GM19324 (cell line): ENCODE measurements around the gene SPATA25.
"Not testable (repeated sequence)": the region's sequence is repeated elsewhere in the genome, so short reads cannot be mapped to it uniquely, and the experiment has no call there.

Source experiments
- ATAC-seq: cut with Tn5 transposase; IDR thresholded peaks from one replicate; pipeline ENCODE4 v1.9.1; 2021; ENCODE audit warnings: mild to moderate bottlenecking, moderate library complexity; ENCODE audit not compliant: unreplicated experiment, low FRiP score

The SPATA25 gene

DNA sequence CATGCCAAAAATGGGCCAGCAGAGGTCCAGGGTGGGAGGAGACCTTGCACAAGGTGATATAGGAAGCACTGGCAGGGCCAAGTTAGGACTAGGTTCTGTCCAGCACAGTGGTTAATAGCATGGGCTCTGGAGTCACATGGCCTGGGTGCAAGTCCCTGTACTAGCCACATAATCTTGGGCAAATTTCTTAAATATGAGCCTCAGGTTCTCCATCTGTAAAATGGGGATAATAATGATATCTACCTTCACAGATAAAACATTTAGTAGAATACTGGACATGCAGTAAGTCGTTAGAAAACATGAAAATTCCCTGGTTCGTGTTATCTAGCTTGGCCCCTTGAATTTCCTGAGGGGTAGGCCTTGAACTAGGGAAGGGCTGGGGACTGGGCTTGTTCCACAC, 9.9 kb upstream of the SPATA25 start:
- ATAC-seq, result no peak

DNA sequence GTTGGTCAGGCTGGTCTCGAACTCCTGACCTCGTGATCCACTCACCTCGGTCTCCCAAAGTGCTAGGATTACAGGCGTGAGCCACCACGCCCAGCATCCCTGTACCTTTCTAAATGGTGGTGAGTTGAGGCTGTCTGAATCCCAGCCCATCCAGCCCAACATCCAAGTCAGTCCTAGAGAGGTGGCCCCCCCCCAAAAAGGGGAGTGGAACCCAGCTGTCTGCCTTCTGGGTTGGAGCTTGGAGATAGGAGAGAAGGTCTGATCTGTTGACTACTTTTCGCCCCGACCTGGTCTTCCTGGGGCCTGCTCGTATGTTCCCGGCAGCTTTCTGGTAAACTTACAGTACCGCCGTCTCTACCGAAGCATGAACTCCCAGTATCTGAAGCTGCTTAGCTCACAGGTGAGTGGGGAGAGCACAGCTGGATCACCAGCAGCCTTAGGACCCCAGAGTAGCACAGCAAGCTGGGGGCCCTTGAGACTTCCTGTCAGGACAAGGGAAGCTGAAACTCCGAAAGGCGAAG, 9.3 kb upstream of the SPATA25 start:
- ATAC-seq, result no peak

DNA sequence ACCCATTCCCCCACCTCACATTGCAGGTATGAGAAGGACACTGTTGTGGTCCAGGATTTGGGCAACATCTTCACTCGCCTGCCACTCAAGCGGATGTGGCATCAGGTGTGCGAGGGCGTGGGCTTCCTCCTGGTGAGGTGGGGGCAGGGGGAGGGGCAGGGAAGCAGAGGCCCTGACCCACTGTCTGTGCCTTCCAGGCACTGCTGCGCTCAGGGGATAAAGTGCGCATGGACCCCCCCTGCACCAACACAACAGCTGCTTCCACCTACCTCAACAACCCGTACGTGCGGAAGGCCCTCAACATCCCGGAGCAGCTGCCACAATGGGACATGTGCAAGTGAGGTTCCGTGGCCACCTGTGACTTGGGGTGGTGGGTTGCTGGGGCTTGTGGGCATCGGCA, 7.4 kb upstream of the SPATA25 start:
- no peak for ATAC-seq

DNA sequence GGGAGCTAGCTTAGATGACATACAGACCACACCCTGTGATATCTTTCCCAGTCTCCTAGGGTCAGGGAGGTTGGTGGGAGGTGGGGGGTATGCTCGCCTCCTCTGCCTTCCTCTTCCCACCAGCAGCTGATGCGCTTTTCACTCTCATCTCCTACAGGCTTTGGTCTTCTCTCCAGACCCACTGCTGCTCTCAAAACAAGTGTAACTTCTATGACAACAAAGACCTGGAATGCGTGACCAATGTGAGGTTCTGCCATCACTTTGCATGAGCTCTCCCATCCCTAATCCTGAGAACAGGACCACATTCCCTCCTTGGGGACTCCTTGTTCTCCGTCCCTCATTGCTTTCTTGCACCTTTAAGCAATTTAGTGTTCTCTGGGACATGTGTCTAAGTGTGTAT, 6.4 kb upstream of the SPATA25 start:
- ATAC-seq, result no peak

DNA sequence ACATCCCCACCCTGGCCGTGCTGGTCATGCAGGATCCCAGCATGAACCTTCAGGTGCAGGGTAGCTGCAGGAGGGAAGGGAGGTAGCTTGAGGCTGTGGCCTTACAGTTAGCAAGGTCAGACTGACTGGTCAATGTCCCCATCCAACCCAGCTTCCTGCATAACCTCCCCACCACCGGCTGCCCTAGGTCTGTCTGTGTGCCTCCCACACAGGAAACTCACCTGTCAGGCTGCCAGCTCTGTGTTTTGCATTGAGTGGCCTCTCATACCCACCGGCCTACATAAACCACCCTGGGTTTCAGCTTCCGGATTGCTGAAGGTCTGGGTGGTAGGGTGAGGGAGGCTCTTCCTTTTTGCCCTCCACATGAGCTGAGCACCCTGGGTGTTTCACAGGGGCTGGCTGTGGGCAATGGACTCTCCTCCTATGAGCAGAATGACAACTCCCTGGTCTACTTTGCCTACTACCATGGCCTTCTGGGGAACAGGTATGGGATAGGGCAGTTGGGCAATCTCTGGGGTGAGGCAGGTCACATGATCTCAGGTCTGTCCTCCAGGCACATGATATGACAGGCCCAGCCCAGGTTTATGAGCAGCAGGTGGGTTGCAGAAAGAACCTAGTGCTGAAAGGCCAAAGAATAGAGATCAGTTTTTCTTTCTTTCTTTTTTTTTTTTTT, 5.5 kb upstream of the SPATA25 start:
- no peak for ATAC-seq

DNA sequence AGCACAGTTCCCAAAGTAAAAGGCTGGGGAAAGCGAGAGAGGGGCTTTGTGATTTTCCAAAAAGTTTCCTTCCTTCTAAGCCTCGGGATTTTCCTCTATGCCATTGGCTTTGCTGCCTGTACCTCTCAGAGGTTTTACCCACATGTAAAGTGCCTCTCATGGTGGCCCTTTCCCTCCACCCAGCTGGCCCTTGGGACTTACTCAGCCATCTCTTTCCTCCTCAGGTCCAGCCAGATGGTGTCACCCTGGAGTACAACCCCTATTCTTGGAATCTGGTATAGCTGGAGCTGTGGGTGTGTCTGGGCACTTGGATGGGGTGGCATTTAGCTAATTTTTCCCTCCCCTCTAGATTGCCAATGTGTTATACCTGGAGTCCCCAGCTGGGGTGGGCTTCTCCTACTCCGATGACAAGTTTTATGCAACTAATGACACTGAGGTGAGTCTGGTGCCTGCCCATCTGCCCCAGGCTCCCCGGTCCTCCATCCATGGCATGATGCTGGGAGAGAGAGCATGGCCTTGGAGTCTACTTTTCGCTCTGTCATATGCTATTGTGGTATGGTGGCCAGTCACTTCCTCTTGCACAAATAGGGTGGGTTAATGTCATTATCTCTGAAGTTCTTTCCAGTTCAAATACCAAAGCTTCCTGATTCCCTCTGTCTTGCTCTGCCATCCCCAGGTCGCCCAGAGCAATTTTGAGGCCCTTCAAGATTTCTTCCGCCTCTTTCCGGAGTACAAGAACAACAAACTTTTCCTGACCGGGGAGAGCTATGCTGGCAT, 4.8 kb upstream of the SPATA25 start:
- ATAC-seq, result no peak

DNA sequence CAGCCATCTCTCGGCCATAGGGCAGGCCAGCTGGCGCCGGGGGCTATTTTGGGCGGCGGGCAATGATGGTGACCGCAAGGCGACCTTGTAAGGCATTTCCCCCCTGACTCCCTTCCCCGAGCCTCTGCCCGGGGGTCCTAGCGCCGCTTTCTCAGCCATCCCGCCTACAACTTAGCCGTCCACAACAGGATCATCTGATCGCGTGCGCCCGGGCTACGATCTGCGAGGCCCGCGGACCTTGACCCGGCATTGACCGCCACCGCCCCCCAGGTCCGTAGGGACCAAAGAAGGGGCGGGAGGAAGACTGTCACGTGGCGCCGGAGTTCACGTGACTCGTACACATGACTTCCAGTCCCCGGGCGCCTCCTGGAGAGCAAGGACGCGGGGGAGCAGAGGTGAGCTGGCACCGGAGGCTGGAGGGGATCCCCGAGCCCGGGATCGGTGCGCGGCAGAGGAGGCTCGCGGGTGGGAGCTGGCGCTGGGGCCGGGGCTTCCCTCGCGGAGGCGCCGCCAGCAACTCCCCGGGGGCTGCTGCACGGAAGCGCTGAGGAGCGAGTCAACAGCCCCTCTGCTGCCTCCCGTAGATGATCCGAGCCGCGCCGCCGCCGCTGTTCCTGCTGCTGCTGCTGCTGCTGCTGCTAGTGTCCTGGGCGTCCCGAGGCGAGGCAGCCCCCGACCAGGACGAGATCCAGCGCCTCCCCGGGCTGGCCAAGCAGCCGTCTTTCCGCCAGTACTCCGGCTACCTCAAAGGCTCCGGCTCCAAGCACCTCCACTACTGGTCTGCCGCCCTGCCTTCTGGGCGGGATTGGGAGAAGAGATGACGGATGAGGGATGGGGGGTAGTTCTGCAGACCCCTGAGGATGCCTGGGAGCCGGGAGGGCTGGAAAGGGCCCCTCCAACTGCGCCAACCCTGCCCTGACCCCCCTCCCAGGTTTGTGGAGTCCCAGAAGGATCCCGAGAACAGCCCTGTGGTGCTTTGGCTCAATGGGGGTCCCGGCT, 3.9 kb upstream of the SPATA25 start, which contains the start of the genes CTSA and NEURL2:
TSS of gene CTSA (plus strand) at position 351 of the 999 bp plus-strand sequence. CDS start at position 585, 234 bp downstream.
TSS of gene NEURL2 (minus strand) at position 224 of the 999 bp plus-strand sequence. CDS start at position 7, 217 bp downstream.
- ATAC-seq, result peak; percentile 84

DNA sequence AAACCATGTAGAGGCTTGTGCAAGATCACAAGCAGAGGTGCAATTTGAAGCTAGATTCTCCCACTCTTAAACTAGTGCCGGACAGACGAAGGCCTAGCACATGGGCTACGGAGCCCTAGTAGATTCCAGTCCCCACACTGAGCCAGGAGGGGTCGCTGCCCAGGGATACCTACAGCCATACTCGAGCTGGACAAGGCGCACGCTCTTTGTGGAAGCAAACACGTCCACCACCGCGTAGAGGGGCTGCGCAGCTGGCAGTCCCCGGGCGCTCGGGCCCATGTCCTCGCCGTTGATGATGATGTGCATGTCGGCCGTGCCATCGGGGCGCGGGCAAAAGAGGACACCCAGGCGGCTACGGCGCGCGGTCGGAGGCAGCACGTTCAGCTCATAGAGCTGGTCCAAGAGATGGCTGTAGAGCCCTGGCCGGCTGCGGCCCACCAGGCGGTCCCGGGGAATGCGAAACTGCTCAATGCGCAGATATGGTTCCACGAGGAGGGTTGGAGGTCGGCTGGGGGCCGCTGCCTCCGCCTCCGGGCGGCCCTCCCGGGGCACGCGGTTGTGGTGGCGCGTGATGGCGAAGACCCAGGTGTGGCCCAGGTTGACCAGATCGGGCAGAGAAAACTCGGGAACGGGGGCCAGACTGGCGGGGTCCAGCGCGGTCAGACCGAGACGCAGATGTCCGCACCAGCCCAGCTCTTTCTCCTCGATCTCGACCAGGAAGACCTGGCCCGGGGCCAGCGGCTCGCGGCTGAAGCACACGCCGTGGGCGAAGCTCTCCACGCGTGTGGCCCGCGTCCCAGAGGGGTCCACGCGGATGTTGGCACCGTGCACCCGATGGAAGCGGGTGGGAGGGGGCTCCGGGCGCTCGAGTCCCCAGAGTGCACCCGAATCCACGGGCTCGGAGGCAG, 2.9 kb upstream of the SPATA25 start:
- ATAC-seq, result no peak

DNA sequence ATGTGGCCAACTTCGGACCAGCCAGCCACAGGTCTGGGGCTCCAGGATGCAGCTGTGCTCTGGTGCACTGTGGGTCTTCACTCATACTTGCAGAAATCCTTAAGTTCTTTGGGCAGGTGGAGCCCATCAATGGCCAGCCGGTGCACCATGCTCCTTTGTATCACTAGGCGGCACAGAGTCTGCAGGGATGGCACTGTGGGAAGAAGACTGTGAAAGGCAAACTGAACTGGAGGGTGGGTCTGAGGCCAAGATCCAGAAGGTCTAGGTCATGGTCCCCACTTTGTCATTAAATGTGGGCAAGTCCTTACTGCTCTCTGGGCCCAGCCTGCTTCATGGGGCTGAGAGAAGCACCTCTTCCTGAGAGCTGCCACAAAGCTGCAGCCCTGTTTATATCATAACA, 1.3 kb upstream of the SPATA25 start:
- ATAC-seq, result no peak

DNA sequence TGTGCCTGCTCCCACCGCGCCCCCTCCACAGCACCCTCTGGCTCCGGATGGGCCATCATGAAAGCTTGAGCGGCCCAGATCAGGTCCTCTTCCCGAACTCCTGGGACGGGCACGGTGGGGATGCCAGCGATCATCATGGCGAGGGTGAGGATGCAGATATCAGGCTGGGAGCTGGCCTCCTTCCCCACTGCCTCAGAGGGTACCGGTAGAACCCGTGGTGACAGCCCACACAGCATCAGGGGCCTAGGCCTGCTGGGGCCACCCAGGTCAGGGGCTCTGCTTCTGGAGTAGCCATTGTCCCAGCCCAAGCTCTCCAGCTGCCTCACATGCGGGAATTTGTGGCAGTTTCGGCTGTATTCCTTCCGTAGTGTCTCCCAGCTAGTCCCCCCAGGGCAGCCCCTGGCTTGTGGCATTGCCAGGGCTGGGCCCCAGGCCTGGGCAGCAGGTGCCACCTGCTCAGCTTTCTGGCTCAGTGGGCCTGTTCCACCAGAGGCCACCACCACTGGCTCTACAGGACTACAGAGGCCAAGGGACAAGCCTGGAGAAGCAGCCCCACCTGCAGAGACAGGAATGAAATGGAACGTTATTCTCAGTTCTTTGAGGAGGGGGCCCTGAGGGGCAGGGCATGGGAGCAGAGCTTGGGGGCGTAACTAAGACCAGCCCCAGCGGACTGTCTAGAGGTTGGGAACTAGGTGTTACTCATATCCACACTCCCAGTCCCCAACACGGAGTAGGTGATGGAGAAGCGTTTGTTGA, 654 bp downstream of the SPATA25 start:
- no peak for ATAC-seq

DNA sequence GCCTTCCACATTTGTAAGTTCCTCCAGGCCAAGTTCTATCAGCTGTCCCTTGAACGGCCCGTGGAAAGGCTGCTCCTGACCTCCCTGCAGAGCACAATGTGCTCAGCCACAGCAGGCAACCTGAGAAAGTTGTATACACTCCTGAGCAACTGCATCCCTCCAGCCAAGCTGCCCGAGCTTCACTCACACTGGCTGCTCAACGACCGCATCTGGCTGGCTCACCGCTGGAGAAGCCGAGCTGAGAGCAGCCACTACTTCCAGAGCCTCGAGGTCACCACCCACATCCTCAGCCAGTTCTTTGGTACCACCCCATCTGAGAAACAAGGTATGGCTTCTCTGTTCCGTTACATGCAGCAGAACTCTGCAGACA, 4.3 kb downstream of the SPATA25 start:
- ATAC-seq, result no peak

DNA sequence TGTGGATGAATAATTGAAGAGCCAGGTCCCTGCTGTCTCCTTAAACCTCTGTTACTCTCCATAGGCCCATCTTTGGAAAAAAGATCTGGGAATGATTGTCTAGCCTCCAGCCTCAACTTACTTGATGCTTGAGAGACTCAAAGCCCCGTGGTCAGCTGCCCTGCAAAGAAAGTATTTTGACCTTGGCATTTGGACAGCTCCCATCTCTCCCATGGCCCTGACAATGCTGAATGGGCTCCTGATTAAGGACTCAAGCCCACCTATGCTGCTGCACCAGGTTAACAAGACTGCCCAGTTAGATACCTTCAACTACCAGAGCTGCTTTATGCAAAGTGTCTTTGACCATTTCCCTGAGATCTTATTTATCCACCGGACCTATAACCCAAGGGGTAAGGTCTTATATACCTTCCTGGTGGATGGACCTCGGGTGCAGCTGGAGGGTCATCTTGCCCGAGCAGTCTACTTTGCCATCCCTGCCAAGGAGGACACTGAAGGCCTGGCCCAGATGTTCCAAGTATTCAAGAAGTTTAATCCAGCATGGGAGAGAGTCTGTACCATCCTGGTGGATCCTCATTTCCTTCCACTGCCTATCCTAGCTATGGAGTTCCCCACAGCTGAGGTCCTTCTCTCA, 4.8 kb downstream of the SPATA25 start:
- no peak for ATAC-seq

DNA sequence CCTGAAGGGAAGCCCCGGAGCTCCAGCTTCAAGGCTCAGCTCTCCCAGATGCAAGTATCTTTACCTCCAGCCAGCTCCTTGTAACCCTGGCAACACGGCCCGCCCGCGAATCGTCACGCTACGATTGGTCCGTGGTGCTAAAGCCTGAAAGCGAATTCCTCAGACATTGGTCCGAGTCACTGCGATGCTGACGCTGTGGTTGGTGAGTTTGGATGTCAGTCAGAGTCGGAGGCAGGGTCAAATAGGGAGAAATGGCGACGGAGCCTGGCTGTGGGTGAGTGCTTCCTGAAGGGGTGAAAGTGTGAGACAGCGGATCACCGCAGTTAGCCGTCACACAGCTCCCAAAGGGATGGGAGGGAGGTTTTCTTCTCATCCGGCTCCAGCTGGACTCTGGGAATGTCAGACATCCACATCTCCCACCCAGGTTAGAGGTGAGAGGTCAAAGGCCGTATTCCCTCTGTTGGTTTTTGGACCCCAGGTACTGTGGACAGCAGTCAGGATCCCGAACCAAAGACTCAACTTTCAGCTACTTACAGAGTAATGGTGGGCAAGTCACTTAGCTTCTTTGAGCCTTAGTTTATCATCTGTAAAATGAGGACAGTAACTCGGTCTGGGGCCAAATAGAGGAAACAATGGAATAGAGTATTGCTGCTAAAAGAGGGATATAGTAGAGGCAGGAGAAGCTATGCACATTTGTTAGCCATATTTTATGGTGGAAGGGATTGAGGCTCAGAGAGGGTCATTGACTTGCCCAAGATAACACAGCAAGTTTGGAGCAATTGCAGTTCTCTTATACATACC, 6.2 kb downstream of the SPATA25 start, which contains the start of gene ZSWIM1:
TSS of gene ZSWIM1 (plus strand) at position 240 of the 801 bp plus-strand sequence. CDS start 1,366 bp downstream, outside the sequence.
- peak; percentile 96 for ATAC-seq

DNA sequence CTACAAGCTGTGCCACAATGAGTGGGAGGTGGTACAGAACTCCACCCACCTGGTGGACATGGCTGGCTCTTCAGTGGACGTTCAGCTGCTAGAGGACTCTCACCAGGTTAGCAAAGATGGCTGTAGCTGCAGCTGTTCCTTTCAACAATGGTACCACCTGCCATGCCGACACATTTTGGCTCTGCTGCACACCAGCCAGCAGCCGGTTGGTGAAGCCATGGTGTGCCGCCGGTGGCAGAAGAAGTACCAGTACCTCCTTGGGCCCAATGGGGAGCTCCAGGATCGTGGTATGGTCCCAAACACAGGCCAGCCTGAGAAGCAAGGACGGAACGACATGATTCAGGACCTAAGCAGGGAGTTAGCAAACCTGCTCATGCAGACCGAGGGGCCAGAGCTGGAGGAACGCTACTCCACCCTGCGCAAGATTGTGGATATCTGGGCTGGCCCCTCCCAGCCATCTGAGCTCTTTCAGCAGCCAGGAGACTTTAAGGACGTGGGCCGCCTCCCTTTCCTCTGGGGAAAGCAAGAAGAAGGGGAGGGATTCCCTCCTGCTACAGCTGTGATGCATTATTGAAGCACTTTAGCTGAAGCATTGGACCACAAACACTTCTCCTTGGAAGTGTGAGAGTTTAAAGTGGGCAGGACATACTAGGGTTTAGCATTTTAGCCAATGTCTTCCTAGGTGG, 9.2 kb downstream of the SPATA25 start:
- no peak for ATAC-seq

DNA sequence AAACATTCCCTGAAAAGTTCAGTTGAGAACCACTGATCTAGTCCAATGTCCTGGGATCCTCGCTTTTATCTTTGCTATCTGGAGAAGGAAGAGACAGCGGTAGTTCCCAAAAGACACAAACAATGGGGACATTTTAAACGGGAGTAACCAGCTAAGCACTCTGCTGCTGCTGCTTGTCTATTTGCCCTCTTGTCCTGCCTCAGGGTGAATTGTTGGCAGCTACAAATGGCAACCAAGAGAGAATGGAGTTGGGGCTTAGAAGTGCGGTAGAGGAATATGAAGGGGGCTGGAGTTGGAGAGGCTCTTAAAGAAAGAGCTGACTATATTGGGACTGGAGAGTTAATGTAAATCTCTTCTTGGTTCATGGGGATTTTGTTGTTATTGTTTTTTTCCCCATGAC, 12.8 kb downstream of the SPATA25 start:
- ATAC-seq, result no peak

DNA sequence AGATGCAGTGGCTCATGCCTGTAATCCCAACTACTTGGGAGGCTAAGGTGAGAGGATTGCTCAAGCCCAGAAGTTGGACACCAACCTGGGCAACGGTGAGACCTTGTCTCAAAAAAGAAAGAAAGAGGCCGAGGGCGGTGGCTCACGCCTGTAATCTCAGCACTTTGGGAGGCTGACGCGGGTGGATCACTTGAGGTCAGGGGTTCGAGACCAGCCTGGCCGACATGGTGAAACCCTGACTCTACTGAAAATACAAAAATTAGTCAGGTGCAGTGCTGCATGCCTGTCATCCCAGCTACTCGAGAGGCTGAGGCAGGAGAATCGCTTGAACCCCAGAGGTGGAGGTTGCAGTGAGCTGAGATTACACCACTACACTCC, 13.3 kb downstream of the SPATA25 start:
- not testable (repeated sequence) for ATAC-seq
